ENCODE measurements around the gene TERT. TPM values are rescaled to one million over a fixed set of nuclear protein-coding genes. Genes with fewer than 3 reads are reported as not detected.

TERT gene
- total and polyA plus RNA-seq, 12 donors = not detected

DNA sequence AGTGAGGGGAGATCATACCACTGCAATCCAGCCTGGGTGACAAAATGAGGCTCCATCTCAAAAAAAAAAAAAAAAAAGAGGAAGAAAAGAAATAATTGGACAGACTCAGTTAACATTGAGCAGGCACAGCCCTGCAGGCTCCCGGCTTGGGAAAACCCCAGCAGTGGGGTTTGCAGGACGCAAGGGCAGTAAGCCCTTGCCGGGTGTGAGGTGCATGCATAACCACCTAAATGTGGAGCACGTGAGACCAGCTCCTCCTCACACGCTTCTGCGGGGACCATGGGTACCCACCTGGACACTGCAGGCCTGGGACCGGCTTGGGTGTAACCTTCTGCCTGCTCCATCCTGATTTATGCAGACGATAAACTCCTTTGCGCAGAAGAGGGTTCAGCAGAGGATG, 74.5 kb downstream of the TERT start:
- DNase-seq = no peak
- H3K36me3 ChIP-seq = no peaks in the 10 kb centered on the region
- H3K9me3 ChIP-seq = peaks cover 0 to 10% (median 0%) of the 10 kb centered on the region in 11 donors
- H3K27me3 ChIP-seq = peaks cover 0 to 17% (median 0%) of the 10 kb centered on the region in 7 donors
- intact Hi-C loops (cut with DNase I) = no loop called here
- no peak overlapping the region for H3K4me3 ChIP-seq
- no peak overlapping the region for H3K27ac ChIP-seq
- no peak for ATAC-seq
- WGBS, 2 donors = 87 to 90% methylated on average over 9 of the region's 9 CpGs
- TF ChIP-seq, protein P1, sequence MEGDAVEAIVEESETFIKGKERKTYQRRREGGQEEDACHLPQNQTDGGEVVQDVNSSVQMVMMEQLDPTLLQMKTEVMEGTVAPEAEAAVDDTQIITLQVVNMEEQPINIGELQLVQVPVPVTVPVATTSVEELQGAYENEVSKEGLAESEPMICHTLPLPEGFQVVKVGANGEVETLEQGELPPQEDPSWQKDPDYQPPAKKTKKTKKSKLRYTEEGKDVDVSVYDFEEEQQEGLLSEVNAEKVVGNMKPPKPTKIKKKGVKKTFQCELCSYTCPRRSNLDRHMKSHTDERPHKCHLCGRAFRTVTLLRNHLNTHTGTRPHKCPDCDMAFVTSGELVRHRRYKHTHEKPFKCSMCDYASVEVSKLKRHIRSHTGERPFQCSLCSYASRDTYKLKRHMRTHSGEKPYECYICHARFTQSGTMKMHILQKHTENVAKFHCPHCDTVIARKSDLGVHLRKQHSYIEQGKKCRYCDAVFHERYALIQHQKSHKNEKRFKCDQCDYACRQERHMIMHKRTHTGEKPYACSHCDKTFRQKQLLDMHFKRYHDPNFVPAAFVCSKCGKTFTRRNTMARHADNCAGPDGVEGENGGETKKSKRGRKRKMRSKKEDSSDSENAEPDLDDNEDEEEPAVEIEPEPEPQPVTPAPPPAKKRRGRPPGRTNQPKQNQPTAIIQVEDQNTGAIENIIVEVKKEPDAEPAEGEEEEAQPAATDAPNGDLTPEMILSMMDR (IDR thresholded peaks at IDR 0.05) = no peak
- H3K4me1 ChIP-seq = no peaks in the 10 kb centered on the region

DNA sequence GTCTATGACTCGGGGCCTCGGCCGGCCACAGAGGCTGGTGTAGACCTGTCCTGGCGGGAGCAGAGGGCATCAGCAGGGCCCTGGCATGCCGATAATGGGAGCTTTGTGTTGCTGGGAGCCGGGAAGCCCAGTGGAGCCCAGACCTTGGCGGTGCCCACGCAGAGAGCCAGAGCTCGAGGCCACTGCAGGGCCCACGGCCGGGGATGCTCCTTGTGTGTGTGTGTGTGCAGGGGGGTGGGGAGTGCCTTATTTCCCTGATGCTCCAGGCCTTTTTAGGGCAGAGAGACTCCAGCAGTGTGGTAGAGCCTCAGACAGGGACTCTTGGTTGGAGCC, 75.1 kb downstream of the TERT start:
- 76 to 82% methylated on average over 11 of the region's 11 CpGs for WGBS, 2 donors
- Histone ChIP-seq H3K4me1 (no peaks in the 10 kb centered on the region), H3K4me3 (no peak overlapping the region), H3K36me3 (no peaks in the 10 kb centered on the region), H3K27me3 (peaks cover 0 to 17% (median 2%) of the 10 kb centered on the region in 7 donors), H3K27ac (no peak overlapping the region), H3K9me3 (peaks cover 0 to 10% (median 0%) of the 10 kb centered on the region in 11 donors)
- intact Hi-C loops (cut with DNase I) = no loop called here
- DNase-seq = no peak
- ATAC-seq = no peak
- TF ChIP-seq, protein P1 (IDR thresholded peaks at IDR 0.05) = no peak

DNA sequence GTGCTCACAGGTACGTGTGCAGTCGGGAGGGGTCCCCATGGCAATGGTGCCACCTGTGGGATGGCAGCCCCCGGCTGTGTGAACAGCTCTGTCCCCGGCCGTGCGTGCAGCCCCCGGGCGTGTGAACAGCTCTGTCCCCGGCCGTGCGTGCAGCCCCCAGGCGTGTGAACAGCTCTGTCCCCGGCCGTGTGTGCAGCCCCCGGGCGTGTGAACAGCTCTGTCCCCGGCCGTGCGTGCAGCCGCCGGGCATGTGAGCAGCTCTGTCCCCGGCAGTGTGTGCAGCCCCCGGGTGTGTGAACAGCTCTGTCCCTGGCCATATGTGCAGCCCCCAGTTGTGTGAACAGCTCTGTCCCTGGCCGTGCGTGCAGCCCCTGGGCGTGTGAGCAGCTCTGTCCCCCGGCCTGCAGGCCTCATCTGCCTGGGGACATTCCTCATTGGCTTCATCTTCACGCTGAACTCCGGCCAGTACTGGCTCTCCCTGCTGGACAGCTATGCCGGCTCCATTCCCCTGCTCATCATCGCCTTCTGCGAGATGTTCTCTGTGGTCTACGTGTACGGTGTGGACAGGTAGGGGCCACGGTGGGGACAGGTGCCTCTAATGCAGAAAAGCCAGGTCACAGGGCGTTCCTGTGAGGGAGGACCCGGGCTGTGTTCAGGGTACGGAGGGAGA, 75.6 kb downstream of the TERT start:
- 70 to 74% methylated on average over 38 of the region's 38 CpGs for whole genome bisulfite sequencing, 2 donors
- peaks cover 0 to 17% (median 0%) of the 10 kb centered on the region in 7 donors for H3K27me3 ChIP-seq
- H3K36me3 ChIP-seq = no peaks in the 10 kb centered on the region
- no peak overlapping the region for H3K4me3 ChIP-seq
- intact Hi-C loops (cut with DNase I) = no loop called here
- DNase-seq (peak in 1 of 2 donors; percentile 3), ATAC-seq (no peak)
- TF ChIP-seq, protein P1 (IDR thresholded peaks at IDR 0.05) = no peak
- H3K9me3 ChIP-seq = peaks cover 0 to 10% (median 0%) of the 10 kb centered on the region in 11 donors
- no peak overlapping the region for H3K27ac ChIP-seq
- H3K4me1 ChIP-seq = no peaks in the 10 kb centered on the region

DNA sequence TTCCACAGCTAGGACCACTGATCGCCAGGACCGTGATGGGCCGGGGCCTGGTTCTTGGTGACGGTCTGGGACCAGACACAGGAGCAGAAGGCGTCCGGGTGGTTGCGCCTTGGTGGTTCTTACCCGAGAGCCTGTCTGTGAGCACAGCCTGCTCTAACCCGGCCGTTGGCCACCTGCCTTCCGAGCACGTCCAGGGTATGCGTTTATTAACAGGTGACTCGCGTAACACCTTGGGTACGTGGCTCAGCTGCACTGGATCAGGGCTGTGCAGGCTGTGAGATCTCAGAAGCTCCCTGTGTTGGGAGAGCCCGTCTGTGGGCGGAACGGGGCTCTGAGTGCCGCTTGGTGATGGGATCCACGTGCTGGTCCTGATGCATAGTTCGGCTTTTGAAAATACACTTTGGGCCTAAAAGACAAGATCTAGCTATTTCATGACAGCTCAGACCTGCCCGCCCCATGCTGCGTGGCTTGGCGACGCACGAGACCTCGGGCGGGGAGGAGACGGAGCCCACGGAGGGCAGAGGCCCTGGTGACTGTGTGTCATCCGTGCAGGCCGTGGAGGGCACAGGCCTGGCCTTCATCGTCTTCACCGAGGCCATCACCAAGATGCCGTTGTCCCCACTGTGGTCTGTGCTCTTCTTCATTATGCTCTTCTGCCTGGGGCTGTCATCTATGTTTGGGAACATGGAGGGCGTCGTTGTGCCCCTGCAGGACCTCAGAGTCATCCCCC, 76.4 kb downstream of the TERT start:
- Histone ChIP-seq H3K27me3 (peaks cover 0 to 17% (median 0%) of the 10 kb centered on the region in 7 donors), H3K27ac (no peak overlapping the region), H3K36me3 (no peaks in the 10 kb centered on the region), H3K4me1 (no peaks in the 10 kb centered on the region), H3K9me3 (peaks cover 0 to 10% (median 0%) of the 10 kb centered on the region in 11 donors), H3K4me3 (no peak overlapping the region)
- no peak for ATAC-seq
- TF ChIP-seq, protein P1 (IDR thresholded peaks at IDR 0.05) = no peak
- intact Hi-C loops (cut with DNase I) = no loop called here
- peak in 1 of 2 donors; percentile 7 for DNase-seq
- WGBS, 2 donors = 82 to 84% methylated on average over 38 of the region's 38 CpGs

Measured in heart right ventricle (tissue), 16 donors.